Tibial nerve (tissue), 4 donors: Measurements from ENCODE around the gene TPSG1. TPM values are rescaled to one million over a fixed set of nuclear protein-coding genes. Genes with fewer than 3 reads are reported as not detected.

Experiments
- DNase-seq, 2 donors: peaks; one replicate each; pipeline ENCODE4 v3.0.0-alpha.2; 2019; ENCODE audit warnings: low spot score in 2 of 2
- H3K27ac ChIP-seq, 4 donors: fragments of 200-600 bp; sonication (generic) in 3 of 4; one replicate each; pipeline ENCODE4 v1.5.1; 2017 to 2019; ENCODE audit warnings: mild to moderate bottlenecking in 1 of 4
- H3K27me3 ChIP-seq, 2 donors: fragments of 200-600 bp; sonication (generic) in 1 of 2; one replicate each; pipeline versions ENCODE4 v1.5.1 to v1.6.0; 2017 to 2019
- H3K36me3 ChIP-seq, 3 donors: fragments of 200-600 bp; sonication (generic); one replicate each; pipeline ENCODE4 v1.5.1; 2018 to 2019
- H3K4me1 ChIP-seq, 4 donors: fragments of 200-600 bp; sonication (generic) in 3 of 4; one replicate each; pipeline ENCODE4 v1.5.1; 2017 to 2019
- H3K4me3 ChIP-seq, 4 donors: fragments of 200-600 bp; sonication (generic) in 3 of 4; one replicate each; pipeline ENCODE4 v1.5.1; 2017 to 2019; ENCODE audit warnings: mild to moderate bottlenecking in 1 of 4, moderate library complexity in 1 of 4
- H3K9me3 ChIP-seq, 4 donors: fragments of 200-600 bp; sonication (generic) in 3 of 4; one replicate each; pipeline ENCODE4 v1.5.1; 2017 to 2019
- CTCF ChIP-seq, 5 experiments: fragments of 200-600 bp in 3 of 5; fragments of 450-650 bp in 2 of 5; sonication (generic) in 3 of 5; IDR thresholded peaks; one replicate each; pipeline ENCODE4 v1.5.1; 2016 to 2019; ENCODE audit warnings: antibody characterized with exemption in 5 of 5, mild to moderate bottlenecking in 3 of 5, moderate library complexity in 2 of 5
- EP300 ChIP-seq, 2 donors: sonication (generic); formaldehyde crosslinking; IDR thresholded peaks; one replicate each; pipeline ENCODE4 v1.6.1; 2017; ENCODE audit warnings: antibody characterized with exemption in 2 of 2, mild to moderate bottlenecking in 1 of 2
- POLR2A ChIP-seq, 2 donors: fragments of 450-650 bp; IDR thresholded peaks; one replicate each; pipeline ENCODE4 v1.6.1; 2017; ENCODE audit warnings: antibody characterized with exemption in 2 of 2, mild to moderate bottlenecking in 2 of 2, moderate library complexity in 2 of 2
- WGBS, 2 donors: methylation state at CpG; one replicate each; pipeline ENCODE4 v1.1.5; 2018; 5-methylcytosine and 5-hydroxymethylcytosine counted together
- total RNA-seq, 4 donors: library from RNA; depleted of rRNA; stranded (reverse); fragments of >200 nt; gene quantifications; one replicate each; pipeline ENCODE4 v1.1.0, GENCODE V29; 2016

Gene TPSG1
- total RNA-seq, 4 donors from 2014 or later, result 2.5 TPM; not detected in 3

GRCh38 chr16:1209081-1209480 is 16.0 kb downstream of the TPSG1 start:
- TF ChIP-seq POLR2A (IDR thresholded peaks at IDR 0.05), result no peak
- TF ChIP-seq CTCF (IDR thresholded peaks at IDR 0.05), result no peak
- no peak for TF ChIP-seq EP300 (IDR thresholded peaks at IDR 0.05)
- H3K9me3 ChIP-seq, result no peaks in the 10 kb centered on the region
- H3K4me1 ChIP-seq, result no peaks in the 10 kb centered on the region
- H3K27me3 ChIP-seq, result no peaks in the 10 kb centered on the region
- no peaks in the 10 kb centered on the region for H3K36me3 ChIP-seq
- H3K4me3 ChIP-seq, result no peak overlapping the region
- no peak for DNase-seq
- WGBS, 2 donors, result 93% methylated on average over 36 to 43 of the region's 43 CpGs
- H3K27ac ChIP-seq, result no peak overlapping the region

- no peaks in the 10 kb centered on the region for H3K9me3 ChIP-seq
- H3K36me3 ChIP-seq, result no peaks in the 10 kb centered on the region
- no peak overlapping the region for H3K27ac ChIP-seq
- H3K4me3 ChIP-seq, result no peak overlapping the region
- no peaks in the 10 kb centered on the region for H3K4me1 ChIP-seq
- TF ChIP-seq EP300 (IDR thresholded peaks at IDR 0.05), result no peak
- no peak for TF ChIP-seq POLR2A (IDR thresholded peaks at IDR 0.05)
- no peak for TF ChIP-seq CTCF (IDR thresholded peaks at IDR 0.05)
- 85% methylated on average over 20 to 22 of the region's 22 CpGs for WGBS, 2 donors
- no peaks in the 10 kb centered on the region for H3K27me3 ChIP-seq
- no peak for DNase-seq
Observed at GRCh38 chr16:1208239-1208830, 16.7 kb downstream of the TPSG1 start.

- H3K27ac ChIP-seq, result no peak overlapping the region
- H3K36me3 ChIP-seq, result no peaks in the 10 kb centered on the region
- no peaks in the 10 kb centered on the region for H3K9me3 ChIP-seq
- no peaks in the 10 kb centered on the region for H3K27me3 ChIP-seq
- H3K4me1 ChIP-seq, result no peaks in the 10 kb centered on the region
- TF ChIP-seq CTCF (IDR thresholded peaks at IDR 0.05), result no peak
- TF ChIP-seq EP300 (IDR thresholded peaks at IDR 0.05), result no peak
- TF ChIP-seq POLR2A (IDR thresholded peaks at IDR 0.05), result no peak
- no peak overlapping the region for H3K4me3 ChIP-seq
- 76 to 82% methylated on average over 10 to 15 of the region's 16 CpGs for WGBS, 2 donors
- DNase-seq, result no peak
Observed at GRCh38 chr16:1206786-1207185, 18.3 kb downstream of the TPSG1 start.

- Histone ChIP-seq H3K27ac (no peak overlapping the region), H3K9me3 (no peaks in the 10 kb centered on the region), H3K4me3 (no peak overlapping the region), H3K27me3 (no peaks in the 10 kb centered on the region), H3K36me3 (no peaks in the 10 kb centered on the region), H3K4me1 (no peaks in the 10 kb centered on the region)
- WGBS, 2 donors, result 59 to 71% methylated on average over 5 to 7 of the region's 9 CpGs
- DNase-seq, result no peak
- TF ChIP-seq CTCF (IDR thresholded peaks at IDR 0.05) (no peak), POLR2A (IDR thresholded peaks at IDR 0.05) (no peak), EP300 (IDR thresholded peaks at IDR 0.05) (no peak)
Observed at GRCh38 chr16:1206326-1206725, 18.7 kb downstream of the TPSG1 start.

- Histone ChIP-seq H3K36me3 (no peaks in the 10 kb centered on the region), H3K4me1 (no peaks in the 10 kb centered on the region), H3K4me3 (no peak overlapping the region), H3K27me3 (no peaks in the 10 kb centered on the region), H3K9me3 (no peaks in the 10 kb centered on the region), H3K27ac (no peak overlapping the region)
- no peak for DNase-seq
- TF ChIP-seq POLR2A (IDR thresholded peaks at IDR 0.05), result no peak
- no peak for TF ChIP-seq CTCF (IDR thresholded peaks at IDR 0.05)
- TF ChIP-seq EP300 (IDR thresholded peaks at IDR 0.05), result no peak
- 85 to 86% methylated on average over 8 to 13 of the region's 21 CpGs for WGBS, 2 donors
Observed at GRCh38 chr16:1204933-1205332, 20.1 kb downstream of the TPSG1 start.
